GM21390 (cell line): Measurements from ENCODE around the gene FKBP6.
"Not testable (repeated sequence)": the region's sequence is repeated elsewhere in the genome, so short reads cannot be mapped to it uniquely, and the experiment has no call there.

Source experiments
- ATAC-seq: cut with Tn5 transposase; IDR thresholded peaks from one replicate; pipeline ENCODE4 v1.9.1; 2021; ENCODE audit not compliant: unreplicated experiment

FKBP6 gene

DNA sequence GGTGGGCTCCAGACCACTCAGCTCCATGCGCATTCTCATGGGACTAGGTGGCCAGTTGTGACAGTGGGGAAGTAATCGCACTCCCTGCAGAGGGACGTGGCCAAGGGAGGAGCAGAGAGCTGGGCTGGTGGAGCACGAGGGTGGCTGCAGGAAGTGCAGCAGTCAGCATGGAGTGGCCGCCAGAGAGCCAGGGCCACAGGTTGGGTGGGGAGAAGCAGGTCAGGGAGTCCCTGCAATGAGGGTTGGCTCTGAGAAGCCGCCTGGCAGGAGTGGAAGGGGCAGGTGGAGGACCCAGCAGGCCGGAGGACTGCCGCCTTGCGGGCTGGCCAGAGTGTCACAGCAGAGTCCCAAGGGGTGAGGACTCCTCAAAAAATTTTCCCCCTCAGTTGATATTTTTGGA lies 26.2 kb downstream of the FKBP6 start:
- no peak for ATAC-seq

DNA sequence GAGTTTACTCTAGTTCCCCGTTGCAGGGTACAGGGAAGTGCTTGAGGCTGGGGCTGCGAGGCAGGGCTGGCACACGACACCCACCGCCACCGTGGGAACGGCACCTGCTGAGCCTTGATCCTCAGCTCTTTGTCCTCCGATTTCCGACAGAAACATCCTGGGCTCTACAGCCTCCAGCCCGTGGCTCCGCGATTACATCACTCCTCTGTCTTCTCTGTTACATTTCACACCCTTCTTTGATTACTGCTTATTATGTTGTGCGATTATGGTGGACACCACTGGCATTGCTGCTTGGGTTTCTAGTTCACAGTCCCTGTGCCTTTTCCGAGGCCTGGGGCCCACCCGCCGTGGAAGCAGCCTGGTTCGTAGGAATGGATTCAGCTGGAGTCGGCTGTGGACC lies 26.9 kb downstream of the FKBP6 start:
- no peak for ATAC-seq

DNA sequence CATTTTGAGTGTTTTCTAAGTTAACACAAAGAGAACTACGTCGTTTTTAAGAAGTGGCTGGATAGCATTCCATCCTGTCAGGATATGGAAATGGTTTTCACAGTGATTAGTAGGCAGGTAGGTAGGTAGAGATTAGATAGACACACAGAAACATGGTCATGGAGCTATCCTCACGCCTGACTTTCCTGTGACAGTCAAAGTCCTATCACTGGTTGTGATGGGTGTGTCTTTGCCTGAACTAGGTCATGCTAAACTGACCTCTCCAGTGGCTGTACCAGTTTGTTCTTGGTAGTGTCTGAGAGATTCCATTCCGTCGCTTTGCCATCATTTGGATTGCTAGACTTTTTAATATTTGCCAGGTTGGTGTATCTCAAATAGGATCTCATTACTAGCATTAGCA lies 28.2 kb downstream of the FKBP6 start:
- no peak for ATAC-seq

DNA sequence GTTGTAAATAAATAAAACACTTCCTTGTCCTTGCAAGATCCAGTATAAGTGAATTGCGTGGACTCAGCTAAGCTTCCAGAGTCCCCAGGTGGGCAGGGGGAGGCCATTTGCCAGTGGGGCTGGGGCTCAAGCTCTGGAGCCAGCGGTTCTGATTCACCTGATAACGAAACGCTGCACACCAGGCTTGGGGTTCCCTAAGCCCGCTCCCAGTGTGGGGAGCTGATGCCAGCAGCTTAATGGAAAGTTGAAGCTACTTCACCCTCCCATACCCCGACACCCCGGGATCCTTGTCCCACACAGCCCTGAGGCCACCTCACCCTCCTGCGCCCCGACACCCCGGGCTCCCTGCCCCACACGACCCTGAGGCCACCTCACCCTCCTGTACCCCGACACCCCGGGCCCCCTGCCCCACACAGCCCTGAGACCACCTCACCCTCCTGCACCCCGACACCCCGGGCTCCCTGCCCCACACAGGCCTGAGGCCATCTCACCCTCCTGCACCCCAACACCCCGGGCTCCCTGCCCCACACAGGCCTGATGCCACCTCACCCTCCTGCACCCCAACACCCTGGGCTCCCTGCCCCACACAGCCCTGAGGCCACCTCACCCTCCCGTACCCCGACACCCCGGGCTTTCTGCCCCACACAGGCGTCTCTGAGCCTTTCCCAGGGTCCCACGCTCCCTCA lies 30.8 kb downstream of the FKBP6 start:
- no peak for ATAC-seq

DNA sequence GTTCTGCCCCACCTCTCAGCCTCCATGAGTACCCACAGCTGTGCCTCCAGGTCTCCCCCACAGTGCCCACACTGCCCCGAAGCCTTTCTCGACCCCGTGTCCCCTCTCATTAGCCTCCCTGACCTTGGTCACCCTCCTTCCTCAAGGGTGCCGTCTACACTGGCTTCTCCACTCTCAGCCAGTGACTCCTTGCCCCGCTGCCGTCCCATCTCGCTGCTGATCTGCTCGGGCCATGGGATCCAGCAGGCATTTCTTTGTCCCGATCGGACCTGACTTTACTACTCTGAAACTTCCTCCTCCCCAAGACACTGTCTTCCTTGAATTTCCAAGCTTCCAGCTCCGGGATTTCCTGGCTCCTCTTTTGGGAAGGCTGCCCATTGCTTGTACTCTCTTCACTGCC lies 31.3 kb downstream of the FKBP6 start:
- ATAC-seq, result no peak

DNA sequence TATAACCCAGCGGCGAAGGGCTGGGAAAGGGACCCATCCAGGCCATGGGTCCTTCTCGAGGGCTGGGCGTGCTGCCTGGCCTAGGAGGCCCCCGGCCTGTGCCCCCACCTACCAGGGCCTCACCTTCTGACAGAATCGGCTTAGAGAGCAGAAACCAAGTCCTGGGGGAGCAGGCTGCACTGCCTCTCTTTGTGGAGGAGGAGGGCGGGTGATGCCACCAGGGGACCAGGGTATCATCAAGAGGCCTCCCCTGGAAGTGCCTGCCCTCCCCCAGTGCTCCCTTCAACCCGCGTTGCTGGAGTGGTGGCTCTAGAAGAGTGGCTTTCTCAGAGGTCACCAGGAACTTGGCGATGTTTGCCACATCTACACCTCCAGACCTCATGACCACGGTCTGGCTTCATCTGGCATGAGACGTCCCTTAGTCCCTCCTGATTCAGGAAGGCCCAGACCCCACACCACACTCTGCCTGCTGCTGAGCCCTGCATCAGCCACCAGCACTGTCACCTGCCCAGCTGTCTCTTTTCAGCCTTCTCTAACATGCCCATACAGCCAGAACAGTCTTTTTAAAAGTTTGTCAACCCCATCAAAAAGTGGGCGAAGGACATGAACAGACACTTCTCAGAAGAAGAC lies 31.9 kb downstream of the FKBP6 start:
- ATAC-seq, result no peak

DNA sequence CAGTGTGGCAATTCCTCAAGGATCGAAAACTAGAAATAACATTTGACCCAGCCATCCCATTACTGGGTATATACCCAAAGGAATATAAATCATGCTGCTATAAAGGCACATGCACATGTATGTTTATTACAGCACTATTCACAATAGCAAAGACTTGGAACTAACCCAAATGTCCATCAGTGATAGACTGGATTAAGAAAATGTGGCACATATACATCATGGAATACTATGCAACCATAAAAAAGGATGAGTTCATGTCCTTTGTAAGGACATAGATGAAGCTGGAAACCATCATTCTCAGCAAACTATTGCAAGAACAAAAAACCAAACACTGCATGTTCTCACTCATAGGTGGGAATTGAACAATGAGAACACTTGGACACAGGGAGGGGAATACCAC lies 32.6 kb downstream of the FKBP6 start:
- ATAC-seq, result not testable (repeated sequence)

DNA sequence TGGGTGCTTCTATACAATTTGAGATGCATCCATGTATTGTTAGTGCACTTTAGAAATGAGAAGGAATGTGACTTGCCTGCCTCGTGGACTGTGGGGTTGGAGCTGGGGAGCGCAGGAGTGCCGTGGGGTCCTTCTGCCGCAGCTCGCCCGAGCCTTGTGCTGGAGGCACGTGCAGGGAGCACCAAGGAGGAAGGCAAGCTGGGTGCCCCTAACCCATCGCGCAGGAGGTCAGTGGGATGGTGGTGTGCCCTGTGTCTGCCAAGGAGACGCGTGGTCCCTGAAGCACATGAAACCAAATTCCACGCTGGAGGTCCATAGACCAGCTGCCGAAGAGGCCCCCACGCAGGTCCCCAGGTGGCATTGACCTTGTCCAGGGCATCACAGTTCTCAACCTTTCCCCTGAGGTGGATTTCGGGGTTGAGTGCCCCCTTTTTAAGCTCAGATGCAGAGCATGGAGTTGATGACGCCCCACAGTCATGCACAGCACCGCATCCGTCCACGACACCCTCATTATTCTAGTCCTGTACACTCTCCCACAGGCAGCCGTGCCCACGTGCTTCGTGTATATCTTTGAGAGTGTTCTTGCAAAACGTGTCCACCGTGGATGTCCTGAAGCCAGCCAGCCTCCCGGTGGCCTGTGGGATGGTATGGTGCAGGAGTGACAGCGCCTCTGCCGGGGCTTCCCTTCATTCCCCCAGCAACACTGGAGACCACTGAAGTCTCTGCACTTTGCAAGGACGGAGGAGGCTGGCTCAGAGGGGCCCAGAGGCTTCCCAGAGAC lies 35.5 kb downstream of the FKBP6 start:
- ATAC-seq, result no peak

DNA sequence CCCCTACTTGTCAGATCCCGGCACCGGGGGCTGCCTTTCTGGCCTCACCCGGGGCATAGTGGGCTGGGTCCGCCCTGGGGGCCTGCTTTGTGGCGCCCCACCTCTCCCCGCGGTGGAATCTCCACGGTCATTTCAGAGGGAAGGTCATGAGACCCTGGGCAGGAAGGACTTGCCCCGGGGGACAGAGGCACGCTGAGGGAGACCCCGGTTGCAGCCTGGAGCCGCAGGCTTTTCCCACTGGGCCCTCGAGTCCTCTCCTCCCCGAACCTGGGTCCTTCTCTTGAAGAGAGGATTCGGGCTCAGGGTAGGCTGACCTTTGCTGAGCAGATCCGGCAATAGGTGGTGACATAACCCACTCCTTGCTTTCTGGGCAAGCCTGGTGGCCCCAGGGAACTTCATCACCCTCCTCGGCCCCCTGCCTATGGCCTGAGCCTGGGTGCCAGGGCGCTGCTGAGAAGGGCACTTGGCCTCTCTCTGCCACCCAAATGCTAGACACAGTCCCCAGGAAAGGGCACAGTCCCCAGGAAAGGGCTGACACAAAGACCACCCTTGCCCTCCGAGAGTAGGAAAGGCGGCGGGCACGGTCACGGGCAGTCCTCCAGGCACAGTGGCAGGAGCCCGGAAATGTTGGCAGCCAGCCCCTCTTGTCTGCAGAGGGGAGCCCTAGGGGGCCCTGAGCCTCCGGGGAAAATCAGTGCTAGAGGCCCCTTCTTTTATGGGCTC lies 36.2 kb downstream of the FKBP6 start:
- ATAC-seq, result no peak

DNA sequence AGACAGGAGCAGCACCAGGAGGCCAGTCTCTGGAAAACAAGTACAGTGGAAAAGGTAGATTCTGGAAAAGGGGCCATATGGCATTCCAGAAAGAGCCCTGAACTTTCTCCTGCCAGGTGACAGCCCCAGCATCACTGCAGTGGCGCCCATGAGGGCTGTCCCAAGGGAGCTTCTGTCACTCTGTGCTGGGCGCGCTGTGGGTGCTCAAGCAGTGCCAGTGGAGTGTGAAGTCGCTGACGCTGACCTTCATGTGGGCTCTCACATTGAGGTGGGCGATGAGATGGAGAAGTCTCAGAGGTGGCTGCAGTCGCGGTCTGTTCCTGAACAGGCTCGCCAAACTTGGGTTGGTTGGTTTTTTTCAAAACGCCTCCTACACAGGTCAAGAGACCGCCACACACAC lies 38.2 kb downstream of the FKBP6 start:
- ATAC-seq, result no peak

DNA sequence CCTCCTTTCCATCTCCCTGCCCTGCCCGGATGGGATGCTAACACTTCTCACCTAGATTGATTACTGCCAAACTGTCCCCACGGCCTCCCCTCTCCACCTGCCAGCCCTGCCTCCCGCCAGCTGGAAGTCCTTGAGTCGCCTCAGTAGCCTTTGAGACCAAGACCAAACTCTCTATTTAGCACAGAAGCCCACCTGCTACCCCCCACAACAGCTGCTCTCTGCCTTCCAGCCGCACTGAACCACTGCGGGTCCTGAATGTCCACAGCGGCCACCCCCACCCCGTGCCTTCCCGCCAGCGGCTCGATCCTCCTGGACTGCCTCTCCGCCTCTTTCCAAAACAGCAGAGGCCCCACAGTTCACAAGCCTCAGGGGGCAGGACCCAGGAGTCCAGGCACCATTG lies 39.0 kb downstream of the FKBP6 start:
- ATAC-seq, result no peak

DNA sequence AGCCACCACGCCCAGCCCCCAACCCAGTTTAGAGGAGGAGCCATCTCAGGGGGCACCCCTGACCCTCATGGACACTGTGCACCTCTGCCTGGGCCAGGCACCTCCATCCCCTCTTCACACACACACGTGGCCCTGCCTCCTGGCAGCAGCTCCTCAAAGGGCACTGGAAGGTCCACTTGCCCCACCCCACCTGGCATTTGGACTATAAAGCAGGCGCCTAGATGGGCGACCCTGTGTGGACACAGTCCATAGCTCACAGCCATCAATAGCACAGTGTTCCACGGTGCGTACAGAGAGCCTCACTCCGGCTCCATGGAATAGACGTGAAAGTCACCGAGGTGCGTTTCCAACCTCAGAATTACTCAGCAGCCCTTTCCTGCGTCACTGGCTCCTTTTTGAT lies 41.0 kb downstream of the FKBP6 start:
- no peak for ATAC-seq

DNA sequence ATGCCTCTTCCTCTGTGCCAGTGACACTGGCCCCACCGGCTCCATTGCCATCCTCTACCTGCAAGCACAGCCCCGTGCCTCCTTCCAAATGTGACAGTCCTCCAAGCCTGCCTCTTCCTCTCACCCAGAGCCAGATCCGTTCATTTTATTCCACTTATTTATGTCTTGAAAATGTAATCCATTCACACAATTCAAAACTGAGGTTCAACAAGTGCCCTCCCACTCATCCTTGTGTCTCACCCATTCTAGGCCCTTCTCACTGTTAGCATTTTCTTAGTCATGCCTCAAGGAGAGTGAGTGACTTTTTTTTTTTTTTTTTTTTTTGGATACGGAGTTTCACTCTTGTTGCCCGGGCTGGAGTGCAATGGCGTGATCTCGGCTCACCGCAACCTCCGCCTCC lies 41.7 kb downstream of the FKBP6 start:
- no peak for ATAC-seq

DNA sequence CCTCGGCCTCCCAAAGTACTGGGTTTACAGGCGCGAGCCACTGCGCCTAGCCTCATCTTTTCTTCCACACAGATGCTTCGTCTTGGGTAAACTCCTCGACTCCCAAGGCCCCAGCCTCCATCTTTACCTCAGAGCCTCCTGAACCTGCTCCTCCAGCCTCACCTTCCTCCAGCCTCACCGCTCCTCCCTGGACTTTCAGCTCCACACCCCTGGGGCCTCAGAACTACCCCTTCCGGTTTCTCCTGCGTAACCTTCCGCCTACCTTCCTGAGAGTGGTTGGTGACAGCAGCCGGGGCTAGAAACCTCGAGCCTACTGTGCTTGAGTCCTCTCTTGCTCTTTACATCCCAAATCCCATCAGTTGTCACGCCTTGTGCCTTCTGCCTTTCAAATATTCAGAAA lies 45.8 kb downstream of the FKBP6 start:
- no peak for ATAC-seq

DNA sequence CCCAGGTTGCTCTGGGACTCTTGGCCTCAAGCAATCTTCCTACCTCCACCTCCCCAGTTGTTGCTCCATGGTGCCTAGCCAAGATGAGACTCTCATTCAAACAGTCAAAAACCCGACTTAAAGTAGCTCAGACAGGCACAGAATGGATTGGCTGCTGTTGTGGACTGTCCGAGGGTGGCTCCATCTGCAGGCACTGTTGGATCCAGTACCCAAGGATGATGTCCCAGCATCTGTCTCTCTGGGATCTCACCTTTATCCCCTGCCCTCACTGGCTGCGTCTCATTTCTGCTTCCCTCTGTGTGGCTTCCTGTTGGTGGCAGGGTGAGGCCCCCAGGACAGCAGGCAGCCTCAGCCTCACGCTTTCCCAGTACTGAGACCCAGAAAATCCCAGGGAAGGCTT lies 48.3 kb downstream of the FKBP6 start:
- not testable (repeated sequence) for ATAC-seq

DNA sequence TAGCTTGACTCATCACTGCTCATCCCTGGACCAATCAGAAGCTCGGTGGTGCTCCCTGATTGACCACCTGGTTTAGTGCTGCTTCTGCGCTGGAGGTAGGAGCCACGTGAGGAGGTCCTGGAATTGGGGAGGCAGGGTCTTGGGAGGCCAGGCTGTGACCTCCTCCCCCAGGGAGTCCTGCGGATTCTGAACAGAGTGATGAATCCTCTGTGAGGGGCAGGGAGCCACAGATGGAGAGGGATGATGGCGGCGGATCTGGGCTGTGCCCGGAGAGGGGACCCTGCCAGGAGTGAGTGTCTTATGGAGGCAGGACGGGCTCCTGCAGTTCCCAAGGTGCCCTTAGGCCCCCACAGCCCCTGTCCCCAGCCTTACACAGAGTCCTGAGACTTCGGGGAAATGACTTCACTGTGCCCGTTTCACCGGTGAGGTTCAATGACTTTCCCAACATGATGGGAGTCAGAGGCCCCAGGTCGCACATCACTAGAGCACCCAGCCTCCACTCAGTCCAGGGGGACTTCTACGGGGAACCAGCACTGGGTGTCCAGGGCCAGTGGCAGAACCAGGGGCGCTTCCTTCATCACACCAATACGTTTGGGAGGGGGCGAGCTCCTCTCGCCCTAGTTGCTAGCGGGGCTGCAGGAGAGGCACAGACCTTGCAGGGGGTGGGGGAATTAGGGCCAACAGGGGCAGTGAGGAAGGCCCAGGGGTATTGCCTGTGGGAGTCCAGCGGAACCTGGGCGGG lies 48.9 kb downstream of the FKBP6 start:
- ATAC-seq, result no peak

DNA sequence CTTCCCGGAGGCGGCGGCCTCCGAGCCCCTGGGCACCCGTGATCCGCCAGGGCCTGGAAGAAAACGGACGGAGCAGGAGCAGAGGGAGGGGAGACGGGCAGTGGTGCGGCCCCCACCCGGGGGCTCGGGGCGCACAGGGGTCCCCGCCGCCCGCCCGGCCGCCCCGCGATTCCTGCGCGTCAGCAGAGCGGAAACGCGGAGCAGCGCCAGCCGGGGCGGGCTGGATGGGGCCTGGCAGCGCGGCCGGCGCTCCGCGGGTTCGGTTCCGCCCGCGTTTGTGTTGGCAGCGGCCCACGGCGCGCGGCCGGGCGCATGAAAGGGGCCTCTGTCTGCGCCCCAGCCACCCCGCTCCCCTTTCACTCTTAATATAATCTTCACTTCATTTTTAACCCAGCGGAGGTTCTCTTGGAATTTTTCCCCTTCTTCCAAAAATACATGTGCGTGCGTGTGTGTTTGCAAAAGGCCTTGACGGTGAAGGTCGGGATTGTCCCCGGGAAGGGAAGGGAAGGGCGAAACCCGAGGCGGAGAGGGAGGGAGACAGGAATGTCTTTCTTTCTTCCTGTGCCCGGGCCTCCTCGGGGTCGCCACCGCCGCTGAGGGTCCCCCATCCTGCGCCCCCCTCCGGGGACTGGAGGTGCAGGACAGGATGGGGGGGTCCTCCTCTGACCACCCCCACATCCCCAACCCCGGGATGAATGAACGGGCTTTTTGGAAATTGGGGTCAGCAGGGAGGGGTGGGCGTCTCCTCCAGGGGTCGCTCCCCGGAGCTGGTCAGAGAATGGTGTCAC lies 49.6 kb downstream of the FKBP6 start:
- not testable (repeated sequence) for ATAC-seq

DNA sequence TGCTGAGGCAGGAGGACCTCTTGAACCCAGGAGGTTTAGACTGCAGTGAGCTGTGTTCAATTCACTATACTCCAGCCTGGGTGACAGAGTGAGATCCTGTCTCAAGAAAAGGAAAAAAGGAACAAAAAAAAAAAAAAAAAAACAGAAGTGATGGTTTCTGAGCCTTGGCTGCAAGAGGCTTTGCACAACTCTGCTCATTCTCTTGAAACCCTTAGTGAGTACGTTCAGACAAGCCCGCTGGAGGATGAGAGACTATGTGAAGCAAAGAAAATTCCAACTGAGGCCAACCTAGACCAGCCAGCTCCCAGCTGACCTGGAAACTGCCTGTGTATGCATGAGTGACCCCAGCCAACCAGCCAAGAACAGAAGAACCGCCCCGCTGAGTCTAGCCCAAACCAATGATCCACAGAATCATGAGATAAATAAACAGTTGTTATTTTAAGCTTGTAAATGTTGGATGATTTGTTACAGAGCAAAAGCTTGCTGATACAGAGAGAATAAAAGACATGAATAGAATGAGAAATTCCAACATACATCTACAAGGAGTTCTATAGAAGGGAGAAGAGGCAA lies 55.1 kb downstream of the FKBP6 start:
- ATAC-seq, result no peak

DNA sequence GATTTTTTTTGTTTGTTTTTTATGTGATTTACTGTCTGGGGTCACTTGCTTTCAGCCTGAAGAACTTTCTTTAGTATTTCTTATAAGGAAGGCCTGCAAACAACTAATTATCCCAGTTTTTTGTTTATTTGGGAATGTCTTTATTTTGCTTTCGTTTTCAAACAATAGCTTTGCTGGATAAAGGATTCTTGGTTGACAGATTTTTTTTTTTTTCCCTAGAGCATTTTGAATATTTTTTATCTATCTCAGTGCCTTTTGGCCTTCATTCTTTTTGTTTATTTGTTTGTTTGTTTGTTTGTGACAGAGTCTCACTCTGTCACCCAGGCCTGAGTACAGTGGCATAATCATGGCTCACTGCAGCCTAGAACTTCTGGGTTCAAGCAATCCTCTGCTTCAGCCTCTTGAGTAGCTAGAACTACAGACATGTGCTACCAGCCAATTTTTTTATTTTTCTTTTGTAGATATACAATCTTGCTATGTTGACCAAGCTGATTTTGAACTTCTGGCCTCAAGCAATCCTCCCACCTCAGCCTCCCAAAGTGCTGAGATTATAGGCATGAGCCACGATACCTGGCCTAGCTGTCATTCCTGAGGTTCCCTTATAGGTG lies 59.4 kb downstream of the FKBP6 start:
- ATAC-seq, result no peak
